ENCODE results near the gene HTR3C. TPM values are rescaled to one million over a fixed set of nuclear protein-coding genes. Genes with fewer than 3 reads are reported as not detected.

The HTR3C gene
- total RNA-seq, 4 donors from 2014 or later, result not detected

DNA sequence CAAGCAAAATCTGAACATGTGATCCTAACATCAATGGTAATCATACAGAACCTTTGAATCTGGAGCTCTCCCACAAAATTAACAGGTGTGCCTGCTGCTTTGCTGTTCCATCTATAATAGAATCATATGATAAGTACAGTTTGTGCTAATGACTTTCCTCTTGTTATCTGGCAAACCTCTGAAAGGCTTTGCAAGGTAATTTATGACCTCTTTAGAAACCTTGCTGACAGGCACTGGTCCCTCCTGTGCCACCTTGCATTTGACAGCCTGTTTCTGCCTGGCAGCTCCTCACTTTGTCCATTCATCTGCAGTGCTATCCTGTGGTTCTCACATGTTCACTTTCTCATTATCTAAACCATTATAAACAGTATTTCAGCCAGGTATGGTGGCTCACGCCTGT lies 10.2 kb upstream of the HTR3C start:
- DNase-seq (ENCODE audit: low spot score in 2 of 2), result no peak
- intact Hi-C loops (cut with DNase I; ENCODE audit: low total_unique reads), result no loop called here
- TF ChIP-seq CTCF (IDR thresholded peaks at IDR 0.05) (no peak), POLR2A (IDR thresholded peaks at IDR 0.05) (no peak)
- no peak overlapping the region for H3K4me3 ChIP-seq (ENCODE audit: low read depth, poor library complexity, severe bottlenecking)
- WGBS, 2 donors, result 94 to 100% methylated on average over 1 of the region's 1 CpG

GRCh38 chr3:184045995-184046394 lies 6.9 kb upstream of the HTR3C start:
- DNase-seq (ENCODE audit: low spot score in 2 of 2), result no peak
- intact Hi-C loops (cut with DNase I; ENCODE audit: low total_unique reads), result no loop called here
- 92 to 96% methylated on average over 5 of the region's 5 CpGs for WGBS, 2 donors
- no peak overlapping the region for H3K4me3 ChIP-seq (ENCODE audit: low read depth, poor library complexity, severe bottlenecking)
- no peak for TF ChIP-seq CTCF (IDR thresholded peaks at IDR 0.05)
- TF ChIP-seq POLR2A (IDR thresholded peaks at IDR 0.05), result no peak

DNA sequence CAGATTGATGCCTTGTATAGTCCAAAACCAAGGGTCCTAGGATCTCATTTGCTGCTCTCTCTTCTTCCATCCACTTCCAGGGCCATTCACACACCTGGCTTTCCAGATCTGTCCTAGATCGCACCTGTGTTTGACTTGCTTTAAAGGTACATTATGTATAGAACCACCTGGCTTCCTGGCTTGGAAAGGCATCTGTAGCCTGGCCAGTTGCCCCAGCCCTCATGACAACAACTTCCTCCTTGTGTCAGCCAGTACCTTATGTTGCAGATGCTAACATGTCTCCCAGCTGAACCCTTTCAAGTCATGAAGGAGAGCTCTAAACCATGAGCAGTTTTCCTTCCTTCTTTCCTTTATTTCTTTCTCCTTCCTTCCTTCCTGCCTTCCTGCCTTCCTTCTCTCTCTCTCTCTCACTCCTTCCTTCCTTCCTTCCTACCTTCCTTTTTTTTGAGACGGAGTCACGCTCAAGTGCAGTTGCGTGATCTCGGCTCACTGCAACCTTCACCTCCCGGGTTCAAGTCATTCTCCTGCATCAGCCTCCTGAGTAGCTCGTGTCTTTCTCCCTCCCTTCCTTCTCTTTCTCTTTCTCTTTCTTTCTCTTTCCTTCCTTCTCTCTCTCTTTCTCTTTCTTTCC lies 2.5 kb upstream of the HTR3C start:
- TF ChIP-seq POLR2A (IDR thresholded peaks at IDR 0.05) (no peak), CTCF (IDR thresholded peaks at IDR 0.05) (no peak)
- intact Hi-C loops (cut with DNase I; ENCODE audit: low total_unique reads), result no loop called here
- WGBS, 2 donors, result 82 to 83% methylated on average over 7 of the region's 7 CpGs
- H3K4me3 ChIP-seq (ENCODE audit: low read depth, poor library complexity, severe bottlenecking), result no peak overlapping the region
- DNase-seq (ENCODE audit: low spot score in 2 of 2), result no peak

- H3K4me3 ChIP-seq (ENCODE audit: low read depth, poor library complexity, severe bottlenecking), result no peak overlapping the region
- no peak for DNase-seq (ENCODE audit: low spot score in 2 of 2)
- WGBS, 2 donors, result 48 to 49% methylated on average over 9 of the region's 9 CpGs
- no peak for TF ChIP-seq POLR2A (IDR thresholded peaks at IDR 0.05)
- no peak for TF ChIP-seq CTCF (IDR thresholded peaks at IDR 0.05)
- intact Hi-C loops (cut with DNase I; ENCODE audit: low total_unique reads), result no loop called here
Measured at GRCh38 chr3:184058029-184058428, 5.2 kb downstream of the HTR3C start.

- H3K4me3 ChIP-seq (ENCODE audit: low read depth, poor library complexity, severe bottlenecking), result no peak overlapping the region
- intact Hi-C loops (cut with DNase I; ENCODE audit: low total_unique reads), result no loop called here
- TF ChIP-seq POLR2A (IDR thresholded peaks at IDR 0.05), result no peak
- no peak for TF ChIP-seq CTCF (IDR thresholded peaks at IDR 0.05)
- WGBS, 2 donors, result 59 to 61% methylated on average over 7 of the region's 7 CpGs
- no peak for DNase-seq (ENCODE audit: low spot score in 2 of 2)
Measured at GRCh38 chr3:184059424-184059823, 6.6 kb downstream of the HTR3C start.

DNA sequence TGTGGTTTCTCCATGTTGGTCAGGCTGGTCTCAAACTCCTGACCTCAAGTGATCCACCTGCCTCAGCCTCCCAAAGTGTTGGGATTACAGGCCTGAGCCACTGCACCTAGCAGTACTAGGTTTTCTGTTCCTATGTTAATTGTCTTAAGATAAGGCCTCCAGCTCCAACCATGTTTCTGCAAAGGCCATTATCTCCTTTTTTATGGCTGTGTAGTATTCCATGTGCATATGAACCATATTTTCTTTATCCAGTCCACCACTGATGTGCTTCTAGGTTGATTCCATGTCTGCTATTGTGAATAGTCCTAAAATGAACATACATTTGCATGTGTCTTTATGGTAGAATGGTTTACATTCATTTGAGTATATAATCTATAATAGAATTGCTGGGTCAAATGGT lies 9.8 kb downstream of the HTR3C start:
- no peak overlapping the region for H3K4me3 ChIP-seq (ENCODE audit: low read depth, poor library complexity, severe bottlenecking)
- intact Hi-C loops (cut with DNase I; ENCODE audit: low total_unique reads), result no loop called here
- no peak for TF ChIP-seq CTCF (IDR thresholded peaks at IDR 0.05)
- no peak for TF ChIP-seq POLR2A (IDR thresholded peaks at IDR 0.05)
- DNase-seq (ENCODE audit: low spot score in 2 of 2), result no peak

All from lower leg skin (tissue), 4 donors.